HCT116 (cell line): Measurements from ENCODE around the gene PPP1CC.

Experiments used
- CBX3 ChIP-seq: IDR thresholded peaks from 2 replicates; pipeline ENCODE4 v1.6.1; 2012; ENCODE audit warnings: low read depth
- CTCF ChIP-seq, 3 experiments: fragments of 200-600 bp in 1 of 3; sonication (generic) in 1 of 3; IDR thresholded peaks in 2 of 3; conservative IDR thresholded peaks in 1 of 3; 2 replicates each; pipeline ENCODE4 v1.5.1; 2012 to 2017; ENCODE audit warnings: low read depth in 2 of 3, low read length in 2 of 3, antibody characterized with exemption in 1 of 3, borderline replicate concordance in 1 of 3, control low read depth in 1 of 3, mild to moderate bottlenecking in 1 of 3, mixed read lengths in 1 of 3, mixed run types in 1 of 3, moderate library complexity in 1 of 3; ENCODE audit not compliant: insufficient read depth in 1 of 3
- EGR1 ChIP-seq: IDR thresholded peaks from 2 replicates; pipeline ENCODE4 v1.6.1; 2012; ENCODE audit warnings: low read depth
- FOSL1 ChIP-seq: IDR thresholded peaks from 2 replicates; pipeline ENCODE4 v1.6.1; 2012; ENCODE audit warnings: low read depth
- MAX ChIP-seq: IDR thresholded peaks from 2 replicates; pipeline ENCODE4 v1.6.1; 2012
- POLR2A ChIP-seq: IDR thresholded peaks from 2 replicates; pipeline ENCODE4 v1.7.0; 2011; ENCODE audit warnings: borderline replicate concordance; ENCODE audit not compliant: insufficient read depth, insufficient read length; ENCODE audit errors: extremely low read depth
- POLR2AphosphoS5 ChIP-seq: IDR thresholded peaks from 2 replicates; pipeline ENCODE4 v1.6.1; 2011; ENCODE audit warnings: mild to moderate bottlenecking, low read depth, low read length, moderate library complexity
- SRF ChIP-seq: IDR thresholded peaks from 2 replicates; pipeline ENCODE4 v1.6.1; 2012; ENCODE audit warnings: low read depth
- ZBTB33 ChIP-seq: IDR thresholded peaks from 2 replicates; pipeline ENCODE4 v1.6.1; 2011; ENCODE audit warnings: mild to moderate bottlenecking, low read length, moderate library complexity; ENCODE audit not compliant: insufficient replicate concordance; ENCODE audit errors: extremely low read depth

GRCh38 chr12:110694330-110694901, 48.3 kb downstream of the PPP1CC start:
- TF ChIP-seq POLR2AphosphoS5: no peak
- no peak for TF ChIP-seq POLR2A
- TF ChIP-seq CTCF (IDR thresholded peaks at IDR 0.05 in 2 of 3, conservative IDR thresholded peaks at IDR 0.05 in 1 of 3; ENCODE audit: borderline replicate concordance in 1 of 3, insufficient read depth in 1 of 3, low read depth in 2 of 3, low read length in 2 of 3): no peak
- no peak for TF ChIP-seq MAX
- no peak for TF ChIP-seq ZBTB33
- no peak for TF ChIP-seq CBX3
- TF ChIP-seq EGR1: no peak
- no peak for TF ChIP-seq FOSL1
- TF ChIP-seq SRF: no peak
